CD4-positive, alpha-beta T cell treated with Interleukin-4 for 4 hours (primary cell): ENCODE results near the gene NPFFR1.

ENCODE experiments used
- DNase-seq: peaks from one replicate; pipeline ENCODE4 v3.0.0-alpha.2; 2020

NPFFR1 gene

GRCh38 chr10:70283445-70284399 is at the start of gene NPFFR1:
TSS of gene NPFFR1 (minus strand) at chr10:70284004. CDS start at chr10:70283676, 328 bp downstream.
- DNase-seq, result no peak

GRCh38 chr10:70333268-70333667 is 49.5 kb upstream of the NPFFR1 start:
- no peak for DNase-seq

GRCh38 chr10:70331486-70332268 is 47.9 kb upstream of the NPFFR1 start:
- peak; percentile 55 for DNase-seq

GRCh38 chr10:70331160-70331485 is 47.3 kb upstream of the NPFFR1 start:
- no peak for DNase-seq

GRCh38 chr10:70330671-70331070 is 46.9 kb upstream of the NPFFR1 start:
- DNase-seq, result no peak

GRCh38 chr10:70328967-70329366 is 45.2 kb upstream of the NPFFR1 start:
- no peak for DNase-seq

GRCh38 chr10:70328018-70328417 is 44.2 kb upstream of the NPFFR1 start:
- no peak for DNase-seq

GRCh38 chr10:70324951-70325781 is 41.4 kb upstream of the NPFFR1 start:
- no peak for DNase-seq

- no peak for DNase-seq
Measured at GRCh38 chr10:70324339-70324861, 40.6 kb upstream of the NPFFR1 start.

GRCh38 chr10:70323697-70324338 is 40.0 kb upstream of the NPFFR1 start:
- no peak for DNase-seq

GRCh38 chr10:70323138-70323696 is 39.4 kb upstream of the NPFFR1 start:
- DNase-seq, result no peak

GRCh38 chr10:70321897-70322890 is 38.4 kb upstream of the NPFFR1 start:
- no peak for DNase-seq

- no peak for DNase-seq
Measured at GRCh38 chr10:70321233-70321632, 37.4 kb upstream of the NPFFR1 start.

GRCh38 chr10:70320751-70321150 is 36.9 kb upstream of the NPFFR1 start:
- no peak for DNase-seq

GRCh38 chr10:70319824-70320223 is 36.0 kb upstream of the NPFFR1 start:
- DNase-seq, result no peak

- no peak for DNase-seq
Measured at GRCh38 chr10:70319183-70319582, 35.4 kb upstream of the NPFFR1 start.

- DNase-seq, result no peak
Measured at GRCh38 chr10:70317943-70318318, 34.1 kb upstream of the NPFFR1 start.

- no peak for DNase-seq
Measured at GRCh38 chr10:70317272-70317942, 33.6 kb upstream of the NPFFR1 start.

GRCh38 chr10:70315815-70316214 is 32.0 kb upstream of the NPFFR1 start:
- no peak for DNase-seq

- DNase-seq, result no peak
Measured at GRCh38 chr10:70315276-70315675, 31.5 kb upstream of the NPFFR1 start.
